Measurements from ENCODE around the gene CIAO2A.

CIAO2A gene

GRCh38 chr15:64044300-64045100 lies 49.1 kb downstream of the CIAO2A start:
- DNase-seq (ENCODE audit: low read depth in 2 of 2), result no peak

GRCh38 chr15:64038878-64039610 lies 54.6 kb downstream of the CIAO2A start:
- no peak for DNase-seq (ENCODE audit: low read depth in 2 of 2)

- DNase-seq (ENCODE audit: low read depth in 2 of 2), result no peak
These were observed 55.7 kb downstream of the CIAO2A start for GRCh38 chr15:64037966-64038365.

- no peak for DNase-seq (ENCODE audit: low read depth in 2 of 2)
These were observed 56.5 kb downstream of the CIAO2A start for GRCh38 chr15:64037116-64037515.

- no peak for DNase-seq (ENCODE audit: low read depth in 2 of 2)
These were observed 58.1 kb downstream of the CIAO2A start for GRCh38 chr15:64035525-64035924.

- DNase-seq (ENCODE audit: low read depth in 2 of 2), result no peak
These were observed 59.1 kb downstream of the CIAO2A start for GRCh38 chr15:64034519-64034918.

- DNase-seq (ENCODE audit: low read depth in 2 of 2), result no peak
These were observed 61.3 kb downstream of the CIAO2A start for GRCh38 chr15:64032329-64032728.

GRCh38 chr15:64030123-64030522 lies 63.5 kb downstream of the CIAO2A start:
- DNase-seq (ENCODE audit: low read depth in 2 of 2), result no peak

- DNase-seq (ENCODE audit: low read depth in 2 of 2), result no peak
These were observed 64.0 kb downstream of the CIAO2A start for GRCh38 chr15:64029633-64030032.

GRCh38 chr15:64029110-64029509 lies 64.5 kb downstream of the CIAO2A start:
- DNase-seq (ENCODE audit: low read depth in 2 of 2), result no peak

- DNase-seq (ENCODE audit: low read depth in 2 of 2), result no peak
These were observed 67.0 kb downstream of the CIAO2A start for GRCh38 chr15:64026591-64026990.

GRCh38 chr15:64024172-64025050 lies 69.2 kb downstream of the CIAO2A start:
- DNase-seq (ENCODE audit: low read depth in 2 of 2), result no peak

GRCh38 chr15:64023220-64023619 lies 70.4 kb downstream of the CIAO2A start:
- DNase-seq (ENCODE audit: low read depth in 2 of 2), result no peak

- no peak for DNase-seq (ENCODE audit: low read depth in 2 of 2)
These were observed 71.1 kb downstream of the CIAO2A start for GRCh38 chr15:64022571-64022970.

Data from stimulated activated CD4-positive, alpha-beta T cell treated with anti-CD3 and anti-CD28 coated beads, Interleukin-1b, Interleukin-23, amount 100 ng/mL, for 4 hours (primary cell).